ENCODE data around the gene PTGER2.

The PTGER2 gene

DNA sequence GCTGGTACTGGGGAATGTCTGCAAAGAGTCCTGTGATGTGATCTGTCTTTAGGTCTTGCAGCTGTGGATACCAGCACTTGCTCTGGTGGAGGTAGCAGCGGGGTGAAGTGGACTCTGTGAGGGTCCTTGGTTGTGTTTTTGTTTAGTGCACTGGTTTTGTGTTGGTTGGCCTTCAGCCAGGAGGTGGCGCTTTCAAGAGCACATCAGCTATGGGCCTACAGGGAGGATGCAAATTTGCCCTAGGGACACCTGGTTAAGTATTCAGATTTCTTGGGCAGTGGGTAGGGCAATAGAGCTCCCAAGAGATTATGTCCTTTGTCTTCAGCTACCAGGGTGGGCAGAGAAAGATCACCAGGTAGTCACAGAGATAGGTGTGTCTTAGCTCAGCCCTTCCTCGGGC lies 63.8 kb downstream of the PTGER2 start:
- no peak for TF ChIP-seq POLR2AphosphoS5 (IDR thresholded peaks at IDR 0.05; ENCODE audit: low read depth, low read length)
- TF ChIP-seq, protein P1, sequence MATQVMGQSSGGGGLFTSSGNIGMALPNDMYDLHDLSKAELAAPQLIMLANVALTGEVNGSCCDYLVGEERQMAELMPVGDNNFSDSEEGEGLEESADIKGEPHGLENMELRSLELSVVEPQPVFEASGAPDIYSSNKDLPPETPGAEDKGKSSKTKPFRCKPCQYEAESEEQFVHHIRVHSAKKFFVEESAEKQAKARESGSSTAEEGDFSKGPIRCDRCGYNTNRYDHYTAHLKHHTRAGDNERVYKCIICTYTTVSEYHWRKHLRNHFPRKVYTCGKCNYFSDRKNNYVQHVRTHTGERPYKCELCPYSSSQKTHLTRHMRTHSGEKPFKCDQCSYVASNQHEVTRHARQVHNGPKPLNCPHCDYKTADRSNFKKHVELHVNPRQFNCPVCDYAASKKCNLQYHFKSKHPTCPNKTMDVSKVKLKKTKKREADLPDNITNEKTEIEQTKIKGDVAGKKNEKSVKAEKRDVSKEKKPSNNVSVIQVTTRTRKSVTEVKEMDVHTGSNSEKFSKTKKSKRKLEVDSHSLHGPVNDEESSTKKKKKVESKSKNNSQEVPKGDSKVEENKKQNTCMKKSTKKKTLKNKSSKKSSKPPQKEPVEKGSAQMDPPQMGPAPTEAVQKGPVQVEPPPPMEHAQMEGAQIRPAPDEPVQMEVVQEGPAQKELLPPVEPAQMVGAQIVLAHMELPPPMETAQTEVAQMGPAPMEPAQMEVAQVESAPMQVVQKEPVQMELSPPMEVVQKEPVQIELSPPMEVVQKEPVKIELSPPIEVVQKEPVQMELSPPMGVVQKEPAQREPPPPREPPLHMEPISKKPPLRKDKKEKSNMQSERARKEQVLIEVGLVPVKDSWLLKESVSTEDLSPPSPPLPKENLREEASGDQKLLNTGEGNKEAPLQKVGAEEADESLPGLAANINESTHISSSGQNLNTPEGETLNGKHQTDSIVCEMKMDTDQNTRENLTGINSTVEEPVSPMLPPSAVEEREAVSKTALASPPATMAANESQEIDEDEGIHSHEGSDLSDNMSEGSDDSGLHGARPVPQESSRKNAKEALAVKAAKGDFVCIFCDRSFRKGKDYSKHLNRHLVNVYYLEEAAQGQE (IDR thresholded peaks at IDR 0.05; ENCODE audit: insufficient read depth in 1 of 2, low read depth in 2 of 2, low read length in 2 of 2): no peak

Data from PFSK-1 (cell line).